H9 (cell line): ENCODE data around the gene CD84. TPM values are rescaled to one million over a fixed set of nuclear protein-coding genes. Genes with fewer than 3 reads are reported as not detected.
"Not testable (repeated sequence)": the region's sequence is repeated elsewhere in the genome, so short reads cannot be mapped to it uniquely, and the experiment has no call there.

Source experiments
- DNase-seq: peaks from one replicate; pipeline ENCODE4 v3.0.0-alpha.2; 2017
- H2AFZ ChIP-seq: one replicate; pipeline ENCODE4 v1.6.1; 2013; ENCODE audit warnings: mild to moderate bottlenecking, low read length, control low read depth, moderate library complexity
- H2AK5ac ChIP-seq: 2 replicates; pipeline ENCODE4 v1.6.1; 2013; ENCODE audit warnings: low read length, control low read depth, mixed read lengths; ENCODE audit not compliant: insufficient read length
- H2BK120ac ChIP-seq: one replicate; pipeline ENCODE4 v1.6.1; 2013; ENCODE audit warnings: low read depth, mild to moderate bottlenecking, low read length, control low read depth, inconsistent platforms; ENCODE audit not compliant: poor library complexity, severe bottlenecking
- H2BK12ac ChIP-seq: 2 replicates; pipeline ENCODE4 v1.6.1; 2013; ENCODE audit warnings: low read length, control low read depth, mixed read lengths, low read depth; ENCODE audit not compliant: insufficient read length
- H2BK15ac ChIP-seq: 2 replicates; pipeline ENCODE4 v1.6.1; 2013; ENCODE audit warnings: low read depth, low read length, control low read depth
- H2BK20ac ChIP-seq: one replicate; pipeline ENCODE4 v1.6.1; 2013; ENCODE audit warnings: low read depth, mild to moderate bottlenecking, low read length, control low read depth, inconsistent platforms; ENCODE audit not compliant: poor library complexity, severe bottlenecking
- H2BK5ac ChIP-seq: 2 replicates; pipeline ENCODE4 v1.6.1; 2013; ENCODE audit warnings: low read length, control low read depth, mixed read lengths; ENCODE audit not compliant: insufficient read length
- H3K14ac ChIP-seq: 2 replicates; pipeline ENCODE4 v1.6.1; 2013; ENCODE audit warnings: low read length, control low read depth; ENCODE audit not compliant: insufficient read depth
- H3K18ac ChIP-seq: 2 replicates; pipeline ENCODE4 v1.6.1; 2013; ENCODE audit warnings: low read depth, mild to moderate bottlenecking, mixed read lengths, low read length, control low read depth; ENCODE audit not compliant: insufficient read length
- H3K23ac ChIP-seq: 2 replicates; pipeline ENCODE4 v1.6.1; 2013; ENCODE audit warnings: low read length, control low read depth, mixed read lengths, low read depth; ENCODE audit not compliant: insufficient read length
- H3K23me2 ChIP-seq: 2 replicates; pipeline ENCODE4 v1.6.1; 2013; ENCODE audit warnings: low read depth, mild to moderate bottlenecking, mixed read lengths, low read length, control low read depth; ENCODE audit not compliant: insufficient read length, poor library complexity, severe bottlenecking
- H3K27ac ChIP-seq: 2 replicates; pipeline ENCODE4 v1.5.1; 2013; ENCODE audit warnings: low read length, control low read depth, mixed read lengths, low read depth; ENCODE audit not compliant: insufficient read length
- H3K27me3 ChIP-seq: 2 replicates; pipeline ENCODE4 v1.6.1; 2013; ENCODE audit warnings: low read length, control low read depth, inconsistent platforms; ENCODE audit not compliant: insufficient read depth
- H3K4ac ChIP-seq: 2 replicates; pipeline ENCODE4 v1.6.1; 2013; ENCODE audit warnings: low read depth, mild to moderate bottlenecking, control low read depth, inconsistent platforms, low read length, moderate library complexity
- H3K4me1 ChIP-seq: 2 replicates; pipeline ENCODE4 v1.6.1; 2013; ENCODE audit warnings: low read length, control low read depth, inconsistent platforms; ENCODE audit not compliant: insufficient read depth
- H3K4me2 ChIP-seq: 2 replicates; pipeline ENCODE4 v1.6.1; 2013; ENCODE audit warnings: low read length, control low read depth, mixed read lengths; ENCODE audit not compliant: insufficient read length, insufficient read depth
- H3K56ac ChIP-seq: 2 replicates; pipeline ENCODE4 v1.6.1; 2013; ENCODE audit warnings: low read depth, mild to moderate bottlenecking, mixed read lengths, low read length, control low read depth; ENCODE audit not compliant: insufficient read length
- H3K79me1 ChIP-seq: 2 replicates; pipeline ENCODE4 v1.6.1; 2013; ENCODE audit warnings: low read depth, mild to moderate bottlenecking, moderate library complexity, low read length, control low read depth, inconsistent platforms; ENCODE audit not compliant: insufficient read depth, poor library complexity, severe bottlenecking
- H3K79me2 ChIP-seq: 2 replicates; pipeline ENCODE4 v1.6.1; 2013; ENCODE audit warnings: low read length, control low read depth, inconsistent platforms; ENCODE audit not compliant: insufficient read depth
- H3K9ac ChIP-seq: 2 replicates; pipeline ENCODE4 v1.6.1; 2013; ENCODE audit warnings: low read length, control low read depth, mixed read lengths; ENCODE audit not compliant: insufficient read length; ENCODE audit errors: extremely low read depth
- H3K9me3 ChIP-seq: one replicate; pipeline ENCODE4 v1.6.1; 2013; ENCODE audit warnings: low read depth, low read length, inconsistent platforms; ENCODE audit not compliant: control insufficient read depth
- H3T11ph ChIP-seq: one replicate; pipeline ENCODE4 v1.6.1; 2013; ENCODE audit warnings: mild to moderate bottlenecking, low read length, control low read depth, inconsistent platforms
- H4K20me1 ChIP-seq: one replicate; pipeline ENCODE4 v1.6.1; 2013; ENCODE audit not compliant: control insufficient read depth, insufficient read length, insufficient read depth
- H4K5ac ChIP-seq: 2 replicates; pipeline ENCODE4 v1.6.1; 2013; ENCODE audit warnings: low read depth, mild to moderate bottlenecking, mixed read lengths, low read length, control low read depth; ENCODE audit not compliant: insufficient read length
- H4K8ac ChIP-seq: replicated peaks from 2 replicates; pipeline ENCODE4 v1.6.1; 2013; ENCODE audit warnings: low read length, control low read depth, mixed read lengths, low read depth; ENCODE audit not compliant: insufficient read length
- H4K91ac ChIP-seq: 2 replicates; pipeline ENCODE4 v1.6.1; 2013; ENCODE audit warnings: low read depth, mild to moderate bottlenecking, moderate library complexity, mixed read lengths, low read length, control low read depth; ENCODE audit not compliant: insufficient read length
- H3K27ac Mint-ChIP-seq, 3 experiments: 2 replicates in 2 of 3; 3 replicates in 1 of 3; pipeline ENCODE4 v1.8.0; 2020 to 2021; ENCODE audit warnings: mixed read lengths in 3 of 3, mild to moderate bottlenecking in 1 of 3, moderate library complexity in 1 of 3
- H3K27me3 Mint-ChIP-seq: 2 replicates; pipeline ENCODE4 v1.8.0; 2021; ENCODE audit warnings: low read depth, mild to moderate bottlenecking, moderate library complexity, mixed read lengths
- H3K36me3 Mint-ChIP-seq, 3 experiments: 2 replicates in 2 of 3; 3 replicates in 1 of 3; pipeline ENCODE4 v1.8.0; 2020 to 2021; ENCODE audit warnings: low read depth in 3 of 3, mixed read lengths in 3 of 3; ENCODE audit not compliant: insufficient read depth in 1 of 3
- H3K4me1 Mint-ChIP-seq, 2 experiments: 2 replicates each; pipeline ENCODE4 v1.8.0; 2020; ENCODE audit warnings: mixed read lengths in 2 of 2
- H3K4me3 Mint-ChIP-seq, 2 experiments: 2 replicates in 1 of 2; 3 replicates in 1 of 2; pipeline ENCODE4 v1.8.0; 2020 to 2021; ENCODE audit warnings: mild to moderate bottlenecking in 2 of 2, mixed read lengths in 2 of 2, moderate library complexity in 1 of 2
- H3K9me3 Mint-ChIP-seq, 2 experiments: 2 replicates in 1 of 2; 3 replicates in 1 of 2; pipeline ENCODE4 v1.8.0; 2020; ENCODE audit warnings: mild to moderate bottlenecking in 2 of 2, mixed read lengths in 2 of 2, moderate library complexity in 1 of 2
- WGBS: extraction: QIAGEN DNeasy Blood & Tissue Kit; methylation state at CpG from one replicate; pipeline ENCODE4 v1.1.7; 2013; ENCODE audit warnings: missing lambda C conversion rate, low lambda C conversion rate, mixed read lengths; ENCODE audit not compliant: insufficient read length; ENCODE audit errors: extremely low coverage; 5-methylcytosine and 5-hydroxymethylcytosine counted together
- total RNA-seq: library from RNA; stranded (reverse); gene quantifications from 2 replicates; pipeline ENCODE4 v1.2.1, GENCODE V29; 2021

Gene CD84
- total RNA-seq, 1 experiment from 2014 or later: not detected

DNA sequence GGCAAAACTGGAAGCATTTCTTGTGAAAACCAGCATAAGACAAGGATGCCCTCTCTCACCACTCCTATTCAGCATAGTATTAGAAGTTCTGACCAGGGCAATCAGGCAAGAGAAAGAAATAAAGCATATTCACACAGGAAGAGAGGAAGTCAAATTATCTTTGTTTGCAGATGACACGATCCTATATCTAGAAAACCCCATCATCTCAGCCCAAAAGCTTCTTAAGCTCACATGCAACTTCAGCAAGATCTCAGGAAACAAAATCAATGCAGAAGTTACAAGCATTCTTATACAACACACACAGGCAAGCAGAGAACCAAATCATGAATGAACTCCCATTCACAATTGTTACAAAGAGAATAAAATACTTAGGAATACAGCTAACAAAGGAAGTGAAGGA, 63.4 kb downstream of the CD84 start:
- not testable (repeated sequence) for H3K9me3 ChIP-seq, H3K79me1 ChIP-seq, H3K27ac ChIP-seq, H2BK20ac ChIP-seq, H2BK120ac ChIP-seq, H3K79me2 ChIP-seq, DNase-seq, H3K27me3 Mint-ChIP-seq, H3K4me2 ChIP-seq, H3T11ph ChIP-seq, H3K18ac ChIP-seq, H2AFZ ChIP-seq, H2BK5ac ChIP-seq, H3K9ac ChIP-seq, H3K56ac ChIP-seq, H4K5ac ChIP-seq, H3K27ac Mint-ChIP-seq, H3K4me3 Mint-ChIP-seq, H4K20me1 ChIP-seq, H3K14ac ChIP-seq, H3K27me3 ChIP-seq, H3K4me1 ChIP-seq, H3K4ac ChIP-seq, H3K23ac ChIP-seq, H2AK5ac ChIP-seq, H4K8ac ChIP-seq, H2BK12ac ChIP-seq, H2BK15ac ChIP-seq, H3K23me2 ChIP-seq, H4K91ac ChIP-seq
- H3K9me3 Mint-ChIP-seq: peaks cover 9 to 20% of the 10 kb centered on the region in 2 experiments; a peak in 4 of 5 replicates
- peaks cover 0 to 16% (median 2%) of the 10 kb centered on the region in 3 experiments; a peak in 6 of 7 replicates for H3K36me3 Mint-ChIP-seq
- peaks cover 15 to 17% of the 10 kb centered on the region in 2 experiments for H3K4me1 Mint-ChIP-seq
- no CpG with 5 or more reads among the region's 1 CpG for WGBS
